Endodermal cell (in vitro differentiated cells): ENCODE results near the gene TANC2. TPM values are rescaled to one million over a fixed set of nuclear protein-coding genes. Genes with fewer than 3 reads are reported as not detected.

ENCODE experiments used
- DNase-seq: peaks from one replicate; pipeline ENCODE4 v3.0.0-alpha.2; 2017
- H3K27ac ChIP-seq: 2 replicates; pipeline ENCODE4 v1.5.1; 2013; ENCODE audit warnings: mild to moderate bottlenecking, low read depth, low read length, moderate library complexity
- H3K27me3 ChIP-seq: 2 replicates; pipeline ENCODE4 v1.6.1; 2013; ENCODE audit warnings: mild to moderate bottlenecking, low read length, moderate library complexity; ENCODE audit not compliant: insufficient read depth, control insufficient read depth, poor library complexity, severe bottlenecking
- H3K36me3 ChIP-seq: 2 replicates; pipeline ENCODE4 v1.7.0; 2013; ENCODE audit warnings: mild to moderate bottlenecking, low read length, moderate library complexity; ENCODE audit not compliant: control insufficient read depth, insufficient read depth
- H3K4me1 ChIP-seq: one replicate; pipeline ENCODE4 v1.7.0; 2013; ENCODE audit warnings: low read length; ENCODE audit not compliant: control insufficient read depth, insufficient read depth
- H3K4me3 ChIP-seq: 2 replicates; pipeline ENCODE4 v1.5.1; 2013; ENCODE audit warnings: mild to moderate bottlenecking, low read length, moderate library complexity
- H3K9ac ChIP-seq: 2 replicates; pipeline ENCODE4 v1.6.1; 2013; ENCODE audit warnings: mild to moderate bottlenecking, low read length, moderate library complexity; ENCODE audit not compliant: poor library complexity, severe bottlenecking; ENCODE audit errors: extremely low read depth
- H3K9me3 ChIP-seq: 2 replicates; pipeline ENCODE4 v1.6.1; 2013; ENCODE audit warnings: mild to moderate bottlenecking, low read length, moderate library complexity; ENCODE audit not compliant: control insufficient read depth
- H3K27ac Mint-ChIP-seq: 2 replicates; pipeline ENCODE4 v1.8.0; 2020; ENCODE audit warnings: mixed read lengths
- H3K27me3 Mint-ChIP-seq: 2 replicates; pipeline ENCODE4 v1.8.0; 2021; ENCODE audit warnings: mild to moderate bottlenecking, mixed read lengths; ENCODE audit not compliant: insufficient read depth
- H3K36me3 Mint-ChIP-seq: 2 replicates; pipeline ENCODE4 v1.8.0; 2020; ENCODE audit warnings: low read depth, mixed read lengths
- H3K4me1 Mint-ChIP-seq: 2 replicates; pipeline ENCODE4 v1.8.0; 2020; ENCODE audit warnings: mixed read lengths
- H3K4me3 Mint-ChIP-seq: 2 replicates; pipeline ENCODE4 v1.8.0; 2020; ENCODE audit warnings: mild to moderate bottlenecking, moderate library complexity, mixed read lengths
- H3K9me3 Mint-ChIP-seq: 2 replicates; pipeline ENCODE4 v1.8.0; 2020; ENCODE audit warnings: mild to moderate bottlenecking, mixed read lengths
- WGBS, 2 experiments: methylation state at CpG; one replicate each; pipeline versions ENCODE4 v1.1.5 to v1.1.7; 2013; ENCODE audit warnings: missing lambda C conversion rate in 2 of 2, mixed read lengths in 1 of 2; ENCODE audit not compliant: insufficient coverage in 1 of 2, insufficient read length in 1 of 2; 5-methylcytosine and 5-hydroxymethylcytosine counted together
- total RNA-seq, 2 donors: library from RNA; stranded (reverse); fragmentation: NEBNext Ultra II Directional in 1 of 2; extraction: Animal tissue kit (Norgen Biotek cat#: 25700) in 1 of 2; gene quantifications; 2 replicates in 1 of 2; 3 replicates in 1 of 2; pipeline ENCODE4 v1.2.1, GENCODE V29; 2021
- TF ChIP-seq, protein P1 (sequence below): fragments of 200-600 bp; sonication (generic); conservative IDR thresholded peaks from 2 replicates; pipeline ENCODE4 v1.5.0; 2021; ENCODE audit warnings: antibody characterized with exemption, mild to moderate bottlenecking

TANC2 gene
- total RNA-seq, 2 donors from 2014 or later, result 16.7 to 22.9 TPM

DNA sequence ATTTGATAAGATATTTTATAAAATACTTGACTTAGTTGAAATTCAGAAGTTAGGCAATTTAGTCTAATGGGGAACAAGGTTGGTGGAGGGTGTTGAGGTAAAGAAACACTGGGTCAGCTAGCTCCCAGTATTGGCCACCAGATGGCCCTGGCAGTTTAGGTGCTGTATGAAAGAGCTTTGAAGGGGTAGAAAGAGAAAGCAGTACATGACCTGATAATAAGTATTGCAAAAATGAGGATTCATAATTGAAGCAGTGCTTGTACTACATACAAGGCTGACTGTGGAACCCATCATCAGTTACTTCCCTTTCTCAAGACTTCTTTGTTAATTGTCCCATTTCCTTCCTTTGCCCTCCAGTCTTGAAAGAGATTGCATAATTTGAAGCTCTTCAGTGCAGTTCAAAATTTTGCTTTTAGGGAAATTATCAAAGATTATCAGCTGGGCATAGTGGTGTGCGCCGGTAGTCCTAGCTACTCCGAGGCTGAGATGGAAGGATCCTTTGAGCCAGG, 29.4 kb downstream of the TANC2 start:
- Histone ChIP-seq H3K4me1 (no peaks in the 10 kb centered on the region), H3K27ac (no peak overlapping the region), H3K4me3 (no peak overlapping the region), H3K27me3 (no peaks in the 10 kb centered on the region), H3K36me3 (no peaks in the 10 kb centered on the region), H3K9me3 (no peaks in the 10 kb centered on the region), H3K9ac (no peak overlapping the region)
- WGBS, 2 experiments, result 93 to 94% methylated on average over 3 of the region's 3 CpGs
- H3K27ac Mint-ChIP-seq, result no peak overlapping the region
- no peaks in the 10 kb centered on the region for H3K36me3 Mint-ChIP-seq
- H3K4me1 Mint-ChIP-seq, result no peaks in the 10 kb centered on the region
- H3K4me3 Mint-ChIP-seq, result no peak overlapping the region
- H3K27me3 Mint-ChIP-seq, result no peaks in the 10 kb centered on the region
- TF ChIP-seq, protein P1, sequence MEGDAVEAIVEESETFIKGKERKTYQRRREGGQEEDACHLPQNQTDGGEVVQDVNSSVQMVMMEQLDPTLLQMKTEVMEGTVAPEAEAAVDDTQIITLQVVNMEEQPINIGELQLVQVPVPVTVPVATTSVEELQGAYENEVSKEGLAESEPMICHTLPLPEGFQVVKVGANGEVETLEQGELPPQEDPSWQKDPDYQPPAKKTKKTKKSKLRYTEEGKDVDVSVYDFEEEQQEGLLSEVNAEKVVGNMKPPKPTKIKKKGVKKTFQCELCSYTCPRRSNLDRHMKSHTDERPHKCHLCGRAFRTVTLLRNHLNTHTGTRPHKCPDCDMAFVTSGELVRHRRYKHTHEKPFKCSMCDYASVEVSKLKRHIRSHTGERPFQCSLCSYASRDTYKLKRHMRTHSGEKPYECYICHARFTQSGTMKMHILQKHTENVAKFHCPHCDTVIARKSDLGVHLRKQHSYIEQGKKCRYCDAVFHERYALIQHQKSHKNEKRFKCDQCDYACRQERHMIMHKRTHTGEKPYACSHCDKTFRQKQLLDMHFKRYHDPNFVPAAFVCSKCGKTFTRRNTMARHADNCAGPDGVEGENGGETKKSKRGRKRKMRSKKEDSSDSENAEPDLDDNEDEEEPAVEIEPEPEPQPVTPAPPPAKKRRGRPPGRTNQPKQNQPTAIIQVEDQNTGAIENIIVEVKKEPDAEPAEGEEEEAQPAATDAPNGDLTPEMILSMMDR, result peak; percentile 87
- no peaks in the 10 kb centered on the region for H3K9me3 Mint-ChIP-seq
- DNase-seq, result peak; percentile 79

DNA sequence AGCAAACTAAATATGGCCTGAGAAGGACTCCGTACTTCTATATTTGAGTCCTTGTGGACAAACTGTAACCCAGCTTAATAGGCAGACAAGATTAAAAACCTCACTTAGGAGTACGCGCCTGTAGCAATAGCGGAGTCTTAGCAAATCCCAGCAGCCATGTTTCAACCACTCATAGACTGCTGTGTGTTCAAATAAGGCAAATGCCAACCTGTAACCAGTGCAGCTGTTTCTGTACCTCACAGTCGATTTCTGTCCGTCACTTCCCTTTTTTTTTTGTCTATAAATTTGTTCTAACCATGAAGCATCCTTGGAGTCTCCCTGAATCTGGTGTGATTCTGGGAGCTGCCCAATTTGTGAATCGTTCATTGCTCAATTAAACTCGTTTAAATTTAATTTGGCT, 30.2 kb downstream of the TANC2 start:
- no peak overlapping the region for H3K9ac ChIP-seq
- Mint-ChIP-seq H3K27me3 (no peaks in the 10 kb centered on the region), H3K36me3 (no peaks in the 10 kb centered on the region), H3K4me1 (no peaks in the 10 kb centered on the region), H3K27ac (no peak overlapping the region), H3K4me3 (no peak overlapping the region), H3K9me3 (no peaks in the 10 kb centered on the region)
- H3K9me3 ChIP-seq, result no peaks in the 10 kb centered on the region
- H3K4me3 ChIP-seq, result no peak overlapping the region
- H3K4me1 ChIP-seq, result no peaks in the 10 kb centered on the region
- DNase-seq, result no peak
- H3K27me3 ChIP-seq, result no peaks in the 10 kb centered on the region
- TF ChIP-seq, protein P1, result no peak
- H3K36me3 ChIP-seq, result no peaks in the 10 kb centered on the region
- no peak overlapping the region for H3K27ac ChIP-seq
- WGBS, 2 experiments, result 95 to 99% methylated on average over 7 to 8 of the region's 8 CpGs

DNA sequence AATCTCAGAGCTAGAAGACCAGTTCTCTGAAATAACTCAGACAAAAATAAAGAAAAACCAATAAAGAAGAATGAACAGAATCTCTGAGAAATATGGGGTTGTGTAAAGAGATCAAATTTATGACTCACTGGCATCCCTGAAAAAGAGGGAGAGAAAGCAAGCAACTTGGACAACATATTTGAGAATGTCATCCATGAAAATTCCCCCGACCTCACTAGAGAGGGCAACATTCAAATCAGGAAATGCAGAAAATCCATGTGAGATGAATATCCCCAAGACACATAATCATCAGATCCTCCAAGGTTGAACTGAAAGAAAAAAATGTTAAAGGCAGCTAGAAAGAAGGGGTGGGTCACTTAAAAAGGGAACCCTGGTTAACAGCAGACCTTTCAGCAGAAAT, 32.1 kb downstream of the TANC2 start:
- H3K36me3 ChIP-seq, result no peaks in the 10 kb centered on the region
- H3K4me3 Mint-ChIP-seq, result no peak overlapping the region

More for the DNA sequence above, 32.1 kb downstream of the TANC2 start:
- Mint-ChIP-seq H3K27ac (no peak overlapping the region), H3K36me3 (no peaks in the 10 kb centered on the region), H3K9me3 (no peaks in the 10 kb centered on the region), H3K27me3 (no peaks in the 10 kb centered on the region), H3K4me1 (no peaks in the 10 kb centered on the region)
- TF ChIP-seq, protein P1, result no peak
- H3K4me1 ChIP-seq, result no peaks in the 10 kb centered on the region
- no peak overlapping the region for H3K27ac ChIP-seq
- H3K9ac ChIP-seq, result no peak overlapping the region
- no peaks in the 10 kb centered on the region for H3K27me3 ChIP-seq
- 93% methylated on average over 1 of the region's 1 CpG; no CpG with 5 or more reads in 1 of the 2 experiments for WGBS, 2 experiments
- H3K4me3 ChIP-seq, result no peak overlapping the region
- DNase-seq, result no peak
- no peaks in the 10 kb centered on the region for H3K9me3 ChIP-seq
